HG03139 (cell line): Measurements from ENCODE around the gene NDUFA1.
"Not testable (repeated sequence)": the region's sequence is repeated elsewhere in the genome, so short reads cannot be mapped to it uniquely, and the experiment has no call there.

ENCODE experiments used
- ATAC-seq: cut with Tn5 transposase; IDR thresholded peaks from one replicate; pipeline ENCODE4 v1.9.1; 2021; ENCODE audit not compliant: unreplicated experiment

Gene NDUFA1

GRCh38 chrX:119899125-119899524, 27.5 kb downstream of the NDUFA1 start:
- no peak for ATAC-seq

- ATAC-seq = no peak
Observed at GRCh38 chrX:119900976-119901375, 29.3 kb downstream of the NDUFA1 start.

GRCh38 chrX:119916310-119916709, 44.7 kb downstream of the NDUFA1 start:
- ATAC-seq = no peak

GRCh38 chrX:119917877-119918276, 46.2 kb downstream of the NDUFA1 start:
- ATAC-seq = no peak

GRCh38 chrX:119919835-119920585, 48.4 kb downstream of the NDUFA1 start:
- no peak for ATAC-seq

GRCh38 chrX:119922391-119922790, 50.8 kb downstream of the NDUFA1 start:
- not testable (repeated sequence) for ATAC-seq
